Measurements from ENCODE around the gene USP7.

The USP7 gene

DNA sequence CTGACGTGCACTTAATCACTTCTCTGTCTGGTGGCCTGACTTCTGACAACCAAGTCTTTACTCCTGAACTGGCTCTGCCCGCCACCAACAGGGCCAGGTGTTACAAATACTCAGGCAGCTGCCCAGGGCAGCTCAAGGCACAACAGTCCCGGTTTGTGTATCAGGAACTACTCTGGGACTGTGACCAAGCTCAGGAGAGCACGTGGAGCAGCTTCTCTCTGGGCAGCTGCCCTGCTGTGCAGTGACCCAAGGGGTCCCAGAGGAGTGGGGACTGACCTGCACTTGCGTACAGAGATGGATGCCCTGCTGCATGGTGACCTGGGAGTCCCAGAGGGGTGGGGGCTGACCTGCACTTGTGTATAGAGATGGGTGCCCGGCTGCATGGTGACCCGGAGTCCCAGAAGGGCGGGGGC lies 59.7 kb downstream of the USP7 start:
- DNase-seq (ENCODE audit: low read depth in 3 of 3, low spot score in 1 of 3), result no peak

DNA sequence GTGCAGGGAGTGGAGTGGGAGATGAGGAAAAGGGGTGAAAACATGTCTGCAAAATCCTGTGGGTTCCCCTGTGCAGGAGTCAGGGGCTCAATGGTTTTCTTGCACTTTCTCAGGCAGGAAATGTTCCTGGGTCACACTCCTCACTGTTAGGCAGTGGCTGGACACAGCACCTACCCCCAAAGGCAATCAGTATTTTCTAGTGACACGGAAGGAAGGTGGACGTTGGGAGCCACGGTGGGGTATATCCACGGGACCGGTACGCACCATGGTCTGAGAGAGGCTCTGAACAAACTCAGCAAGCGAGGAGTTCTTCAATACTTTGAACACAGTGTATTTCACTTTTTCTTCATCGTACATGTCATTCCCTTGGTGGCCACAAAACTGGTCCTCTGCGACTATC lies 60.7 kb downstream of the USP7 start:
- no peak for DNase-seq (ENCODE audit: low read depth in 3 of 3, low spot score in 1 of 3)

DNA sequence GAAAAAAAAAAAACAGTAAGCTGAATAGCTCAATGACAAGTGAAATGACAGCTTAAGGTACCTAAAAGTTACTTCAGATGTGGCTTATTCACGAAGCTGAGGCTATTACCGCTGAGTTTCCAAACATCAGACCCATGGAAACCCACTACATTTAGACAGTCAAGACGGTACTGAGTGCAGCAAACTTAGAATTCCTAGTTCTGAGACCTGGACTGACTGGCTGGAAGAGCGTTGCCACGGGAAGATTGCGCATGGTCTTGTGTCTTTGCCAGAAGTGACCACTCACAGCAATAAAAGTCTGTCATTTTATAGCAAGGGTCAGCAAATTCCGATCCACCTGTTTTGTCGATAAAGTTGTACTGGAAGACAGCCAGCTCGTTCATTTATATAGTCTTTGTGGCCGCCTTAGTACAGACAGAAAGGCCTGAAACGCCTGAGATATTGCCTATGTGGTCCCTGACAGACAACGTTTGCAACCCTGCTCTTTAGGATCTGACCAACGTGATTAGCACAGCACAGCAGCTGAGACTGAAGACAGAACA lies 62.3 kb downstream of the USP7 start:
- no peak for DNase-seq (ENCODE audit: low read depth in 3 of 3, low spot score in 1 of 3)

DNA sequence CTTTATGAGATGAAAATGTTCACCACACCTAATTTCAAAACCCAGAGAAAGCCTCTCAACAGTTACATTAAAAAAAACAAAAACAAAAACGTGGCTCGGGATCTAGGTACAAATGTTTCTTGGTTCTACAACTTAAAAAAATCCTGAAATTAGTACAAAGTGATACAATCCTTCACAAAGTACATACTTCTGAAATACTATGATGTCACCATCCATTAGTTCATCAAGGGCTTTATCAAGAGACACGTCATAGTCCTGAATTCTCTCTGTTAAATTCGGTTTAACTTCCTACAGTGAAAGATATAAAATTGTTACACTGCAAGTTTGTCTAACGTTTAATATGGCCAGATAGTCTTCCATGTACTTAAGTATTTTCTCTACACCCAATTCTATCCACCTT lies 63.4 kb downstream of the USP7 start:
- DNase-seq (ENCODE audit: low read depth in 3 of 3, low spot score in 1 of 3), result no peak

DNA sequence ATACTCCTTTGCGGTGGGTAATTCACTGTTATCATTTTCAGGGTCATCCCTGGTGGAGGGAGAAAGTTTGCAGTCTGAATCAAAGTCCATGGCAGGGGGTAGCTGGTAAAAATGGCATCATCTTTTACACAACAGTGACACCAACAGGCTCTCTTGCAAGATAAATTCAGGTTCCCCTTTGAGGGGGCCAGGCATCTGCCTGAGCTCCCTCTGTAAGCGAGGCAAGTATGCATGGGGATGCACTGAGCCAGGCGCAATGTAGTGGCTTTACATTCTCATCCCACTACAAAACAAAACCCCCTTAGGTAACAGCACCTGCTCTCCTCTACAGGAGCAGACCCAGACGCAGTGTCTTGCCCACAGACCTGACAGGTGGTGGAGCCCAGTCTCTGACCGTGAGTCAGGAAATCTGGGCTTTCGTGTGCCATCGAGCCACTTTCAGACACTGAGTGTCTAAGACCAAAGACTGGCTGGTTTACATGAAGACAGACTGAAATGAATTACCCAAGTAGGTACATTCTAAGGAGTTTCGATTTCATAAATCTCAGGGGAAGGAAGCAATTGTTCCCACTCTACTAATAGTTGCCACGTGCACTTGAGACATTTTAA lies 63.9 kb downstream of the USP7 start:
- DNase-seq (ENCODE audit: low read depth in 3 of 3, low spot score in 1 of 3), result no peak

DNA sequence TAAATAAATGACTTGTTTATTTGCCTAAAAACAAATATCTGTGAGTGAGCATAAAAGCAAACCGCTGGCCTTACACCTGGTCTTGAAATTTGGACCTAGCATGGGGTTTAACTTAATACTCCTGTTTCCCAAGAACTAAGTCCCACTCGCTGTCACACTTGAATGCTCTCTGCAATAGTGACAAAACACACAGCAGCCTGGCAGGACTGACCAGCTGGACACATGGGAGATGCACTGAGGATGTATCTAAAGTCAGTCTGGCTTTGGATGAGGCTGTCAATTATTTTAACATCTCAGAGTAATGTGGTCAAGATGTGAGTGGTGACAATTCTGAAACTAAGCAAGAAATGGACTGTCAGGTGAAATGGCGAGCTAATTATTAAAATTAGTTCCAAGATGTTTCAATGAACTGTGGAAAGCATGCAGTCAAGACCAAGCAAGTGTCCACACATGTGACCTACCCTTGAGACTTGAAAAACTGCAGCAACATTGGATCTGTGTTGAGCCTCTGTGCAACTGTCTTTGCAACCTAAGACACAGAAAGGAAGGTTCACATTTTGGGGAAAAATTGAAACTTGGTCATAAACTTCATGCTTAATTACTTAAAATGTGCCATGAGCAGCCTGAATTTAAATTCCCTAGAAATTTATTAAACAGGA lies 64.9 kb downstream of the USP7 start:
- DNase-seq (ENCODE audit: low read depth in 3 of 3, low spot score in 1 of 3), result no peak

DNA sequence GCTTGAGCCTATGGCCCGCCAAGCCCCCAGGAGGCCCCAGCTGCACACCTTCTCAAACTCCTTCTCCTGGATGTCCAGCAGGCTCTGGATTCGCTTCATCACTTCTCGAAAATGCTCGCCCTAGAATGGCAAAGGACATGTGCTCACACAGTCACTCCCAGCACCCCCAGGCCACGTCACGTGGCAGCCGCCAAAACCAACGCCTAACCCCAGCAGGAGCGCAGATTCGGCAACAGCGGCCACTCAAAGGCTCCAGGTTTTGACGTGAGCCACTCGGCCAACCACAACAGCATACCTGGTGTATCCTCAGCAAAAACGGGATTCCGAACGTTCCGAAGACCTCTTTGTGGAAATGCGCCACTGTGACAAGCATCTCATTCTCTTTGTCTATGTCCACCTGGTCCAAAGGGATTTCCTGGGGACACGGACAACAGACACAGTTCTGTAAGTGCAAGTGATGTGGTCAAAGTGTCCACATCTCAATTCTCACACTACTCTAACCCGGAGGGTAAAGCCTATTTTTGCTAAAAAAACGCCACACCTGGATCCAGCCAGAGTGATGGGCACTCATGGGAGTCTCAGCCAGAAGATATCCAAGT lies 68.9 kb downstream of the USP7 start:
- DNase-seq (ENCODE audit: low read depth in 3 of 3, low spot score in 1 of 3), result no peak

DNA sequence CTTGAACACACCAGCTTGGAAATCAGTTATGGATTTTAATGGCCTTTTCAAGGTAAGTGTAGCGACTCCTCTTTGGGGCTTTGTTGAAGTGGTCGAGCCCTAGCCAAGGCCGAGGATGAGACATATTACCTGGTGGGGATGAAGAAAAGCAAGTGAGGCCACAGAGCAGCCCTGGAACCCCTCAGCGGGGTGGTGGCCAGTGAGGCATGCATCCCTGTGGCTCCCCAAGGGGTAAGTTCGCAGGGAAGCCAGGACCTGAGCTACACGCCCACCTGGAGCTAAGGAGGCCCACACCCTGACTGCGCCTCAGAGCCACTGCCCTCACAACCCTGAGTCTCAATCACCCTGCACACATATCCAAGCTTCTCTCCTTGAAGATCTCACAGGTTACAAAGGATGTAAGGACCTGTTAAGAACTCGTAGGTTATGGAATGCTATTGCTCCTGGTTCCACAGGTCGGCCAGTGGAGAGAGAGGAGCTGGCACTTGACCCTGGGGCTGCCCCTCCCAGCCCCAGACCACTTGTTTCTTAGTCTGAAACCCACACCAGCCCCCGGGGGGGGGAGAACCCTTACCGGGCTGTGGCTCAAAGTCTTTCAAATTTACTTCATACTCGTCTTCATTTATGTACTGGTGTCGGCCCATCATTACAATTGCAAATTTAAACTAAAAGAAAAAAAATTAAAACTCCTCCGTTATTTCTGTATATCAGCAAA lies 69.6 kb downstream of the USP7 start:
- no peak for DNase-seq (ENCODE audit: low read depth in 3 of 3, low spot score in 1 of 3)

DNA sequence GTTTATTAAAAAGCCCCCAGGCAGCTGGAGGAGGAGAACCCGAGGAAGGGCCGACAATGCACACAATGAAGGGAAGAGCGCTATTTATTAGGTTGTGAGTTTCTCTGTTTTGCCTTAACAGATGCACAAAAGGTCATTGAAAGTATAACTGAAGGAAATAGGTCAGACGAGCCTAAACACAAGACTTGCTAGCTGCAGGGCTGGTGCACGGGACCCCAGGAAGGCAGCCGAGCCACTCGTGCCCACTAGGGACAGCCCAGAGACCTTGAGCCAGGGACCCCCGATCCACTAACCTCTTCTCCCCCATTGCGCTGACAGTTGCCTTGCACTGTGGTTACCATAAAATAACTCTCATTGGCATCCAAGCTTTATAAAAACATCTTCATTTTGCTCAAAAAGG lies 70.3 kb downstream of the USP7 start:
- DNase-seq (ENCODE audit: low read depth in 3 of 3, low spot score in 1 of 3), result no peak

DNA sequence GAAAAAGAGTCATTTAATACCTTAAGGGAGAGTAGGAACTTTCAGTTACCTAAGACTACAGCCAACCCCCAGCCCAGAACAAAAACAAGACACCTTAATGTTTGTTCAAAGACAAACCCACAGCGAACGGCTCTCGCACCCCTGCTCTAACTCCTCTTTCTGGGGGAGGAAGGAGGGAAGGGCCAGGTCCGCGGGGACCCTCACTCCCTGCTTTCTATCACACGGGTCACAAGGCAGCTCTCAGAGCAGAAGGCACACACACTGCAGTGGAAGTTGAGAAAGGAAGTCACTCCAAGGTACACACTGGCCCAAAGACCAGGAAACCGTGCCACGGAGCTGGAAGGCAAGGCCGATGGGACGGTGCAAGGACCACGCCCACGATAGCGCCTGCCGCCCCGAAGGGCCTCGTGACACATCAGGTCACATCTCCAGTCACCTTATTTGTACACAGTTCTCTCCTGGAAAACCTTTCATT lies 71.6 kb downstream of the USP7 start:
- no peak for DNase-seq (ENCODE audit: low read depth in 3 of 3, low spot score in 1 of 3)

DNA sequence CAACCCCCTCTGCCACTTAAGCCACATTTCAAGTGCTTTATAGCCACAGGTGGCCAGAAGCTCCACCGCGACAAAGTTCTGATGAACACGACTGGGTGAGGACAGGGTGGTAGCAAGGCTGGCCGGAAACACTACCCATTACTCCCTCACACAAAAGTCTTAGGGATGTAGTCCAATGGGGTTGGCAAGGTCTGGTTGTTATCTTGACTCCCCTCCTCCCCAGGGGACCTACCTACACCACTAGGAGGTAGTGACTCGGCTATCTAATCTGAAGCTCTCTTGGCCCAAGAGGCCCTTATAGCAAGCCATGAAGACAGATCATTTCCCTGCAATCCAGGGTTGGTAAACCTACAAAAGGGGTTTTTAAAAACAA lies 73.2 kb downstream of the USP7 start:
- DNase-seq (ENCODE audit: low read depth in 3 of 3, low spot score in 1 of 3), result no peak

DNA sequence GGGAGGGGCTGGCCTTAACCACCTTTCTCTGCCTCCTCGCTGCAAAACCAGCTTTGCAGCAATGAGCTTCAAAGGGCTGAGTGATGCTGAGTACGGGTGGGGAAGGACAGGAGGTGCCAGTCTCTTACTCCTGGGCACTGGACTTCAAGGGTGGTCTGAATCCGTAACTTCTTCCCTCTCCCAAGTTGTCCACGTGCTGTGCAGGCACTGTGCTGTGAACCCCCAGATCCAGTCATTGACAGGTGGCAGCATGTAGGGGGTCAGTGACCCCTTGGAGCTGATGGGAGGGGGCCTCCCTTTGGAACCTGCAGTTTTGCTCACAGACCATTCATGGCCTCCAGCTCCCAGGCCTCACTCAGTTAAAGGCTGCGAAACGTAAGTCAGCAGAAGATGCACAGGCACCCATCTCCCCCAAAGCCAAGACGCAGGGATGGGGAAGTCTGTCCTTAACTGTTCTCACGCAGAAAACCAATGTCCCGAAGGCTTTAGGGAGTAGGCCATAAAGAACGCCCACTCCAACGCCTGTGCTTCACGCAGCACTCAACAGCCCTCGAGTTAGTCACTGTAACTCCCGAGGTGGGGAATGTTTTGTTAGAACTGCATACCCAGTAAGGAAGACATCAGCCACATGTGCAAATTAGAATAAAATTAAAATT lies 73.7 kb downstream of the USP7 start:
- no peak for DNase-seq (ENCODE audit: low read depth in 3 of 3, low spot score in 1 of 3)

DNA sequence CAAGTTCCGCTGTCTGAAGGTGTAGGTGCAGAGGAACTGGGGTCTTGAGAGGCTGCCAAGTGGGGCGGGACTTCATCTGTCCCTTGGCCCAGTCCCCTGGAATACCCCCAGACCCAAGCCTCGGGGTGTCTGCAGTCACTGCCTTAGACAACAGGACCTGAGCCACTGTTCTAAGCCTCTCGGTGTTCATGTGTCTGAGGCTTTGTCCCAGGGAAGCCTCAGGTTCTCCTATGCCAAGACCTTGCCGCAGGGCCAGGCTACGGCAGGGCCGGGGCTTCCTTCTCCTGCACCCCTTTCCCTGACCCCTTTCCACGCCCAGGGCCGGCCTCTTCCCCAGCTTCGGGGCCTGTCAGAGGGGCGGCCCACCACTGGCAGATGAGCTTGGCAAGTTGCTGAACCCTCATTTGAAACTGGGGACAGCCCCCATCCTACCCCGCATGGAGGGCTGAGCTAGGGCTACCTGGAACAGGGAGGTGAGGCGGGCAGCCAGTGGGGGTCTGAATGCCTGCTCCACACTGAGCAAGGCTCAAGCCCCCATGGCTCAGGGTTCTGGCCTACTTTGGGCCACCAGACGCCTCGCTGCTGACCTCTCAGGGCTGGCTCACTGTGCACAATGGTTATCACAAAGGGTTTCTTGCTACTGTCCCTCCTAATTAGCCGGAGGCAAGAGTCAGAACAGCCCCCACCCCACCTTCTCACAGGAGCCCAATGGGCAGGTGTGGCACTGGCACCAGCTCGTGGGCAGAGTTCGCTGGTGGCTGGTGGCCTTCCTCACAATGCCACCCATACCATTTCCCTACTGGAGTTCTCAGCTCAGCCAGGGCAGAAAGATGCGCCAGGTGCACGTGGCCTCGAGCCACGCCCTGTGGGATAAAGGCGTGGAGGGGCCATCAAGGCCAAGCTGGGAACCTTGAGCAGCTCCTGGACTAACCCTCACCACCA lies 74.5 kb downstream of the USP7 start:
- no peak for DNase-seq (ENCODE audit: low read depth in 3 of 3, low spot score in 1 of 3)

DNA sequence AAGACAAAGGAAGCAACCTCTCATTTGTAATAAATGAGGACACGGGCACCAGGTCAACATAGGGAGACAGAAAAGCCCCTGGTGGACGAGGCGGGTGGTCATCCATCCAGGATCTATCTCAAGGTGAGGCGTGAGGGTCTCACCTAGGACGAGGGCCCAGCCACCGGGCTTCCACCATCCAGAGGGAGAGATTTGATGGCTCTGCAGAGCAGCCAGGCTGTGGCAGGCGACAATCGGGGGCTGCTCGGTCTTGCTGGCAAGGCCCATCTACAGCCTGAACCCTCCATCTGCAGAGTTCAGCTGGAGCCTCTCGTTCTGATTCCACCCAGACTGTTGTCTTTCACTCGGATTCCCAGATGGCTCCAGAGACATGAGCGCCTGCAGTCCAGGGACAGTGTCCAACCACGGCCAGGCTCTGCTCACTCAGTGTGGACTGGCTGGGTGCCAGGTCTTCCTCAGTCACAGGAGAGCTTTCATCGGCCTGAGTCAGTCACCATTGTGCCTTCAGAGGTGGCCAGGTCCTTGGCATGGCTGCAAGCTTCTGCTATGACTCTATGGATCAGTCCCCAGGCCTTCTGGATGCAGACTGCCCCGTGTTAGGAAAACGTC lies 75.7 kb downstream of the USP7 start:
- DNase-seq (ENCODE audit: low read depth in 3 of 3, low spot score in 1 of 3), result no peak

DNA sequence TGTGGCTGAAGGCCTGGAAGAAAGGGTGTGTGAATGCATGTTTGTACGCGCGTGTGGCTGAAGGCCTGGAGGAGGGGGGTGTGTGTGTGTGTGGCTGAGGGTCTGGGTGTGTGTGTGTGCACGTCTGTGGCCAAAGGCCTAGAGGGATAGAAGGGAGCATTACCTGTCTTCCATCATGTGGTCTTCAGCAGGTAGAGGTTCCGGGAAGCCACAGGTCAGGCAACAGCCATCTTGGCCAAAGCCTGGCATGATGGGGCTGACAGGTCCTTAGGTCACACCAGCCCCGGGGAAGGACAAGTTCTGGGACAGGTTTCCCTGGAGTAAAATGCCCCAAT lies 76.3 kb downstream of the USP7 start:
- DNase-seq (ENCODE audit: low read depth in 3 of 3, low spot score in 1 of 3), result no peak

DNA sequence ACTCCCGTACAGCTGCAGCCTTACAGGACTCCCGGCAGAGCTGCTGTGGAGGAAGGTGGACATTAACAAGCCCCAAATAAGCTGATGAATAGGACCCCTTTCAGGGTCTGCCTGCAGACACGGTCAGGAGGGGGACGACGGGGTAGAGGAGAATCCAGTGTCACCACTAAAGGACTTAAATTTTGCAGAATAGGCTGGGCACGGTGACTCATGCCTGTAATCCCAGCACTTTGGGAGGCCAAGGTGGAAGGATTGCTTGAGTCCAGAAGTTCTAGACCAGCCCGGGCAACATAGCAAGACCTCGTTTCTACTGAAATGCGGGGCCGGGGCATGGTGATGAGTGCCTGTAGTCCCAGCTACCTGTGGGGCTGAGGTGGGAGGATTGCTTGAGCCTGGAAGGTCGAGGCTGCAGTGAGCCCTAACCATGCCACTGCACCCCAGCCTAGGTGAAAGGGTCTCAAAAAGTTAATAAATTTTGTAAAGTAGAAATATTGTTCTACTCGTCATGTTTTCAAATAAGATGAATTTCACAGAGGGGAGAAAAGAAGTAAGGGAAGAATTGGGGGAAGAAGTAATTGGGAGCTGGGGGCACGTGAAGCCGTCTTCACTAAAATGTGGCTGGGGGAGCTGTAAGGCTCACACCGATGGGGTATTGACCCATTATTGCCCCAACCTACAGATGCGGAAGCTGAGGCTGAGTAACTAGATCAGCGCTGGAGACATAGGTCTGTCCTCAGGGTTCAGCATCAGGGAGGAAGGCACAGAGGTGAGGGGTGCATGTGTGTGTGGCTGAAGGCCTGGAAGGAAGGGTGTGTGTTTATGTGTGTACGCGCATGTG lies 76.9 kb downstream of the USP7 start:
- no peak for DNase-seq (ENCODE audit: low read depth in 3 of 3, low spot score in 1 of 3)

DNA sequence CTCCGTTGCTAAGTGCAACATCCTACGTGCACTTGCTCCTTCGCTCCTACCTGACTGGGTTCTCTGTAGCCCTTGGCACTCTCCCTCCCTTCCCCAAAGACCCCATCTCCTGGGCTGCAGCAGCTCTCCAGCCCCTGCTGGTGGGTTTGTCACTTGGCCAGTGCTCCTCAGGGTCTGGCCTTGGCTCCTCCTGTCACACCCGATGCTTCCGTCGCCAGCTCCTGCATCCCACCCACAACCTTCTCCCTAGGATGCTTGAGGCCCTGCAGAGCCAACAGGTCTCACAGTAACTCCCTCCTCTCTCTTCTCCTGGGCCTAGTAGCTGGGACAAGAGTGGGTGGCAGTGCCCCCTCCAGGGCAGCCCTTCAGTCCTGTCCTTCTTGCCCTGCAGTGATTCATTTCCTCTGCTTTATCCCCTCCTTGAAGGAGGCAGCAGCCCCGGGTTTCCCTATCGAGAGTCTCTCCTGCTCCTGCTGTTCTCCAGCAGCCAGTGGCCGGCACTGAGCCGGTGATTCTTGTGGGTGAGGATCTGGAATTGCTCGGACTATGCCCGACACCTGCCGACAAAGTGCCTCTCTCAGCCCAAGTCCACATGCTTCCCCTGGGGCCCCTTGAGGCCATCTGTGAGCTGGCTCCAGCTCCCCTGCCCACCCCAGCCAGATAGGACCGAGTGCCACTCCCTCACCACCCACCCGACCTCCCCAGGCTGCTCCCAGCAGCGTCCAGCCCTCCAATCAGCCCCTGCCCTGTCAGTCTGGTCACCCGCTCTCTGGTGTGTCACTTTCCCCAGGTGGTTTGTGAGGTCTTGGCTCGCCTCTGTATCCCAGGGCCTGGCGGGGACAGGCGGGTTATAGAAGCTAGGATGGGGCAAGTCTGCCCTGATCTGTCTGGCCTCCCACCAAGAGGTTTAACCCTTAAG lies 77.8 kb downstream of the USP7 start:
- no peak for DNase-seq (ENCODE audit: low read depth in 3 of 3, low spot score in 1 of 3)

Measured in stimulated activated CD4-positive, alpha-beta T cell treated with anti-CD3 and anti-CD28 coated beads, TNF-alpha, amount 100 ng/mL, for 1 hour (primary cell).